SH-SY5Y (cell line): ENCODE measurements around the gene ADRA1B.

Experiments used
- GATA2 ChIP-seq: IDR thresholded peaks from 2 replicates; pipeline ENCODE4 v1.6.1; 2011; ENCODE audit warnings: mild to moderate bottlenecking, low read depth, low read length
- GATA3 ChIP-seq: IDR thresholded peaks from 2 replicates; pipeline ENCODE4 v1.6.1; 2011; ENCODE audit warnings: low read depth, mild to moderate bottlenecking, low read length, moderate library complexity

DNA sequence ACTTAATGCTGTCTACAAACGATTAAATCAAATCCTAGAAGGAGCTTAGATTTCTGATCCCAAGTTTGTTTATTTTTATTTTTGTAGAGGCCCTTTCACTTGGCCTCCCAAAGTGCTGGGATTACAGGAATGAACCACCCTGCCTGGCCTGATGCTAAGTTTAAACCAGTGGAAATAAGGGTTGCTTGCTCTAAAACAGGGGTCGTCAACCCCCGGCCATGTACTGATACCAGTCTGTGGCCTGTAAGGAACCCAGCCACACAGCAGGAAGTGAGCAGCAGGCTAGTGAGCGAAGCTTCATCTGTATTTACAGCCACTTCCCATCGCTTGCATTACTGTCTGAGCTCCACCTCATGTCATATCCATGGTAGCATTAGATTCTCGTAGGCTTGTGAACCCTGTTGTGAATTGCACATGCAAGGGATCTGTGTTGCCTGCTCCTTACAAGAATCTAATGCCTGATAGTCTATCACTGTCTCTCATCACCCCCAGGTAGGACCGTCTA, 104.0 kb downstream of the ADRA1B start:
- TF ChIP-seq GATA2 (no peak), GATA3 (no peak)
